DND-41 (cell line): ENCODE data around the gene SIRPD.

Experiments used
- ATAC-seq: fragments of 200-7000 bp; cut with Tn5 transposase; 3 replicates; pipeline ENCODE4 v1.9.1; 2021; ENCODE audit warnings: low read depth; ENCODE audit not compliant: insufficient read depth
- DNase-seq: peaks from one replicate; pipeline ENCODE4 v3.0.0-alpha.2; 2020
- H2AFZ ChIP-seq: 2 replicates; pipeline ENCODE4 v1.6.0; 2012; ENCODE audit warnings: low read depth, low read length
- H3K27ac ChIP-seq: 2 replicates; pipeline ENCODE4 v1.5.1; 2012; ENCODE audit warnings: low read length, inconsistent platforms
- H3K27me3 ChIP-seq: fragments of 200-600 bp; sonication (generic); 2 replicates; pipeline ENCODE4 v1.6.0; 2012; ENCODE audit warnings: low read length, mild to moderate bottlenecking, inconsistent platforms; ENCODE audit not compliant: insufficient read depth, poor library complexity
- H3K36me3 ChIP-seq: 2 replicates; pipeline ENCODE4 v1.5.1; 2012; ENCODE audit warnings: low read length, inconsistent platforms; ENCODE audit not compliant: insufficient read depth
- H3K4me1 ChIP-seq: 2 replicates; pipeline ENCODE4 v1.5.1; 2012; ENCODE audit warnings: mild to moderate bottlenecking, low read length; ENCODE audit not compliant: insufficient read depth
- H3K4me2 ChIP-seq: 2 replicates; pipeline ENCODE4 v1.6.0; 2012; ENCODE audit warnings: mild to moderate bottlenecking, moderate library complexity, low read length, inconsistent platforms; ENCODE audit not compliant: insufficient read depth
- H3K4me3 ChIP-seq, 2 experiments: fragments of 200-600 bp in 1 of 2; shearing (Covaris generic) in 1 of 2; 2 replicates each; pipeline ENCODE4 v1.5.1; 2012 to 2016; ENCODE audit warnings: inconsistent platforms in 2 of 2, low read length in 2 of 2, mild to moderate bottlenecking in 2 of 2, low read depth in 1 of 2, moderate library complexity in 1 of 2
- H3K79me2 ChIP-seq: 2 replicates; pipeline ENCODE4 v1.6.0; 2012; ENCODE audit warnings: low read length, inconsistent platforms; ENCODE audit not compliant: insufficient read depth
- H3K9ac ChIP-seq: 2 replicates; pipeline ENCODE4 v1.6.0; 2012; ENCODE audit warnings: low read depth, mild to moderate bottlenecking, inconsistent platforms, low read length, moderate library complexity
- H3K9me3 ChIP-seq: 2 replicates; pipeline ENCODE4 v1.5.1; 2012; ENCODE audit warnings: low read length, moderate library complexity, mild to moderate bottlenecking, inconsistent platforms; ENCODE audit not compliant: insufficient read depth, severe bottlenecking
- H4K20me1 ChIP-seq: 2 replicates; pipeline ENCODE4 v1.6.0; 2012; ENCODE audit warnings: low read length; ENCODE audit not compliant: insufficient read depth
- EZH2 ChIP-seq: IDR thresholded peaks from 3 replicates; pipeline ENCODE4 v1.6.1; 2012; ENCODE audit warnings: borderline replicate concordance, low read depth, mild to moderate bottlenecking, moderate library complexity, low read length, inconsistent platforms; ENCODE audit not compliant: severe bottlenecking
- TF ChIP-seq, protein P1 (sequence below): IDR thresholded peaks from 2 replicates; pipeline ENCODE4 v1.5.1; 2012; ENCODE audit warnings: borderline replicate concordance, low read length, moderate library complexity, mild to moderate bottlenecking; ENCODE audit not compliant: poor library complexity, severe bottlenecking; ENCODE audit errors: extremely low read depth

The SIRPD gene

GRCh38 chr20:1528811-1529210 lies 28.7 kb downstream of the SIRPD start:
- no peak overlapping the region for H3K27ac ChIP-seq

DNA sequence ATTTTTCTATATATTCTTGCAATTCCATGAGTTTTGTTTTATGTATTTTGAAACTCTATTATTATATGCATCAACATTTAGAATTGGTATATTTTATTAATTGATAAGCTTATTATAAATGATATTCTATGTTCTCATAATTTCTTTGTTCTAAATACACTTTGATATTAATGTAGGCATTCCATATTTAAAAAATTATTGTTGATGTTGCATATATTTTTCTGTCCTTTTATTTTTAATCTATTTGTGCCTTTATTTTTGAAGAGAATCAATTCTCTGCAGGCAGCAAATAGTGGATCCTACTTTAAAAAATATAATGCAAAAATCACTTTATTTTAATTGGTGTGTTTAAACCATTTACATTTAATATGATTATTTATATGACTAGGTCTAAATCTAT lies 29.6 kb downstream of the SIRPD start:
- Histone ChIP-seq H3K4me1 (peaks cover 25% of the 10 kb centered on the region), H3K79me2 (no peaks in the 10 kb centered on the region), H3K4me3 (no peak overlapping the region), H4K20me1 (no peaks in the 10 kb centered on the region), H3K9me3 (peaks cover 6% of the 10 kb centered on the region), H3K4me2 (no peak overlapping the region), H3K9ac (no peak overlapping the region), H3K27ac (no peak overlapping the region), H3K27me3 (no peaks in the 10 kb centered on the region), H3K36me3 (no peaks in the 10 kb centered on the region), H2AFZ (no peak overlapping the region)
- ATAC-seq = no peak
- TF ChIP-seq EZH2 = no peak
- TF ChIP-seq, protein P1, sequence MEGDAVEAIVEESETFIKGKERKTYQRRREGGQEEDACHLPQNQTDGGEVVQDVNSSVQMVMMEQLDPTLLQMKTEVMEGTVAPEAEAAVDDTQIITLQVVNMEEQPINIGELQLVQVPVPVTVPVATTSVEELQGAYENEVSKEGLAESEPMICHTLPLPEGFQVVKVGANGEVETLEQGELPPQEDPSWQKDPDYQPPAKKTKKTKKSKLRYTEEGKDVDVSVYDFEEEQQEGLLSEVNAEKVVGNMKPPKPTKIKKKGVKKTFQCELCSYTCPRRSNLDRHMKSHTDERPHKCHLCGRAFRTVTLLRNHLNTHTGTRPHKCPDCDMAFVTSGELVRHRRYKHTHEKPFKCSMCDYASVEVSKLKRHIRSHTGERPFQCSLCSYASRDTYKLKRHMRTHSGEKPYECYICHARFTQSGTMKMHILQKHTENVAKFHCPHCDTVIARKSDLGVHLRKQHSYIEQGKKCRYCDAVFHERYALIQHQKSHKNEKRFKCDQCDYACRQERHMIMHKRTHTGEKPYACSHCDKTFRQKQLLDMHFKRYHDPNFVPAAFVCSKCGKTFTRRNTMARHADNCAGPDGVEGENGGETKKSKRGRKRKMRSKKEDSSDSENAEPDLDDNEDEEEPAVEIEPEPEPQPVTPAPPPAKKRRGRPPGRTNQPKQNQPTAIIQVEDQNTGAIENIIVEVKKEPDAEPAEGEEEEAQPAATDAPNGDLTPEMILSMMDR = no peak
- DNase-seq = no peak

More at GRCh38 chr20:1528811-1529210, 28.7 kb downstream of the SIRPD start:
- Histone ChIP-seq H3K4me2 (no peak overlapping the region), H4K20me1 (no peaks in the 10 kb centered on the region), H3K36me3 (no peaks in the 10 kb centered on the region), H3K79me2 (no peaks in the 10 kb centered on the region), H3K4me1 (peaks cover 16% of the 10 kb centered on the region), H3K9ac (no peak overlapping the region), H2AFZ (no peak overlapping the region), H3K27me3 (no peaks in the 10 kb centered on the region), H3K4me3 (no peak overlapping the region), H3K9me3 (peaks cover 6% of the 10 kb centered on the region)
- DNase-seq (no peak), ATAC-seq (no peak)
- TF ChIP-seq, protein P1 = no peak
- no peak for TF ChIP-seq EZH2

GRCh38 chr20:1526896-1527295 lies 30.6 kb downstream of the SIRPD start:
- no peak overlapping the region for H3K4me2 ChIP-seq
- no peak for ATAC-seq
- DNase-seq = no peak

More at GRCh38 chr20:1526896-1527295, 30.6 kb downstream of the SIRPD start:
- Histone ChIP-seq H3K9ac (no peak overlapping the region), H3K79me2 (no peaks in the 10 kb centered on the region), H3K4me1 (peaks cover 27% of the 10 kb centered on the region), H3K27me3 (no peaks in the 10 kb centered on the region), H3K4me3 (no peak overlapping the region), H2AFZ (no peak overlapping the region), H3K36me3 (no peaks in the 10 kb centered on the region), H3K27ac (no peak overlapping the region), H3K9me3 (peaks cover 6% of the 10 kb centered on the region), H4K20me1 (no peaks in the 10 kb centered on the region)
- TF ChIP-seq, protein P1 = no peak
- no peak for TF ChIP-seq EZH2
